ENCODE measurements around the gene CPSF4. TPM values are rescaled to one million over a fixed set of nuclear protein-coding genes. Genes with fewer than 3 reads are reported as not detected.
"Not testable (repeated sequence)": the region's sequence is repeated elsewhere in the genome, so short reads cannot be mapped to it uniquely, and the experiment has no call there.

Gene CPSF4
- total RNA-seq, 2 experiments from 2014 or later, result 65.2 to 65.4 TPM

DNA sequence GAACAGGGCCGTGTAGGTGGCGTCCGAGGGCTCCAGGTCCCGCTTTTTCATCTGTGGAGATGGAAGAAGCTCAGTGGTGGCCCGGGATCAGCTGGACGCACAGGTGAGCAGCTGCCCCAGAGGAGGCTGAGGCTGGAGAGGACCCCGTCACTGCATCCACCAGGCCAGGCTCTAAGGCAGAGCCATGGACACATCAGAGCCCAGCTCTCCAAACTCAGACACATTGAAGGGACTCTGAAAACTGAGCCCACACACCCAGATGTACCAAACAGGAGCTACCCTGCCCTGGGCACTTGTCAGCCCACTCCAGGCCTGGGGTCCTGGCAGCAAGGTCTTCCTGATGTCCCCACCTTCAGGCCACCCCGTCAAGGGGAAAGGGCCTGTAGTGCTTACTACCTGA, 9.0 kb upstream of the CPSF4 start:
- CTCF ChIA-PET, result no interaction called here
- POLR2A ChIA-PET, result interaction anchor here (0.9 kb wide), 1 partner anchor 8 kb away, joined by 3 read pairs; no protein-coding TSS in a partner anchor

DNA sequence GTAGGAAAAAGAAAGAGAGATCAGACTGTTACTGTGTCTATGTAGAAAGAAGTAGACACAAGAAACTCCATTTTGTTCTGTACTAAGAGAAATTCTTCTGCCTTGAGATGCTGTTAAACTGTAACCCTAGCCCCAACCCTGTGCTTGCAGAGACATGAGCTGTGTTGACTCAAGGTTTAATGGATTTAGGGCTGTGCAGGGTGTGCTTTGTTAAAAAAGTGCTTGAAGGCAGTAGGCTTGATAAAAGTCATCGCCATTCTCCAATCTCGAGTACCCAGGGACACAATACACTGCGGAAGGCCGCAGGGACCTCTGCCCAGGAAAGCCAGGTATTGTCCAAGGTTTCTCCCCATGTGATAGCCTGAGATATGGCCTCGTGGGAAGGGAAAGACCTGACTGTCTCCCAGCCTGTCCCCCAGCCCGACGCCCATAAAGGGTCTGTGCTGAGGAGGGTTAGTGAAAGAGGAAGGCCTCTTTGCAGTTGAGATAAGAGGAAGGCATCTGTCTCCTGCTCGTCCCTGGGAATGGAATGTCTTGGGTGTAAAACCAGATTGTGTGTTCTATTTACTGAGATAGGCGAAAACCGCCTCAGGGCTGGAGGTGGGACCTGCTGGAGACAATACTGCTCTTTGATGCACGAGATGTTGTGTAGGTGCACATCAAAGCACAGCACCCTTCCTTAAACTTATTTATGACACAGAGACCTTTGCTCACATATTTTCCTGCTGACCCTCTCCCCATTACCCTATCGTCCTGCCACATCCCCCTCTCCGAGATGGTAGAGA, 6.8 kb upstream of the CPSF4 start:
- POLR2A ChIA-PET, CTCF ChIA-PET: not testable (repeated sequence)

DNA sequence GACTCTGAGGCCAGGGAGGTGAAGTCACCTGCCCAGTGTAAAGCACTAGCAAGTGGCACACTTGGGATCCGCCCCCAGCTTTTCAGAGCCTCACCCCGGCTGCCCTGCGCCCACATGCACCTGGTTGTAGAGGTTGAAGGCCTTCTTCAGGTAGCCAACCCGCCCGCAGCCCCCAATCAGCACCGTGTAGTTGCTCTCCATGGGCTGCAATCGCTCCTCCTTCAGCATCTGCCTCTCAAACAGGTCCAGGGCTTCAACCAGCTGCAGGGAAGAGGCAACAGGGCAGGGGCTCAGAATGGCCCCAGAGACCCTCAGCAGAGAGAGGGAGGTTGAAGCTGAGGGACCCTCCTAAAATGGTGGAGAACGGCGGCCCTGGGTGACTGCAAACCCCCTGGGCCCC, 5.6 kb upstream of the CPSF4 start:
- POLR2A ChIA-PET, result no interaction called here

DNA sequence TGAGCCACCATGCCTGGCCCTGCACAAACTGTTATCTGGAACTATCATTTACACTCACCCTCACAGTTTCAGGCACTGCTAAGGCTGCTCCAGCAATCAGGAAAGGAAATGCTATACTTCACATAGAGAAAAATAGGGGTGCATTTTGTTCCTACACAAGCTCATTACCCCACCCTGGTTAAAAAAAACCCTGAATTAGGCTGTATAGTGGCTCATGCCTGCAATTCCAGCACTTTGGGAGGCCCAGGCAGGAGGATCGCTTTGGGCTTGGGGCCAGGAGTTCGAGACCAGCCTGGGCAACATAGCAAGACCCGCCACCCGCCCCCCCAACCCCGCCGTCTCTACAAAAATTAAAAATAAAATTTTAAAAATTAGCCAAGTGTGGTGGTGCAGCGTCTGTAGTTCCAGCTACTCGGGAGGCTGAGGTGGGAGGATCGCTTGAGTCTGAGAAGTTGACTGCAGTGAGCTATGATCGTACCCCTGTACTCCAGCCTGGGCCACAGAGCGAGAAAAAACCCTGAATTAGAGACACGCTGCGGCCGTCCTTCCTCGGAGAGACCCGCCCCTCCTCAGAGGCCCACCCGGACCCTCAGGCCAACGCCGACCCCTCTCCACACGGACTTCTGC, 684 bp upstream of the CPSF4 start:
- ChIA-PET CTCF (interaction anchor here (0.6 to 1.0 kb wide), 3 partner anchors 29 to 121 kb away, joined by 3 read pairs; partner anchors contain the start of genes BUD31 and PDAP1), POLR2A (interaction anchor here (0.6 to 1.3 kb wide), 5 partner anchors 29 to 57 kb away, joined by 3 to 8 read pairs (median 5); partner anchors contain the start of genes BUD31 and PDAP1)

More for the DNA sequence above, 5.6 kb upstream of the CPSF4 start:
- CTCF ChIA-PET, result interaction anchor here (0.7 to 0.8 kb wide), 2 partner anchors 9 to 488 kb away, joined by 3 read pairs; no protein-coding TSS in a partner anchor

DNA sequence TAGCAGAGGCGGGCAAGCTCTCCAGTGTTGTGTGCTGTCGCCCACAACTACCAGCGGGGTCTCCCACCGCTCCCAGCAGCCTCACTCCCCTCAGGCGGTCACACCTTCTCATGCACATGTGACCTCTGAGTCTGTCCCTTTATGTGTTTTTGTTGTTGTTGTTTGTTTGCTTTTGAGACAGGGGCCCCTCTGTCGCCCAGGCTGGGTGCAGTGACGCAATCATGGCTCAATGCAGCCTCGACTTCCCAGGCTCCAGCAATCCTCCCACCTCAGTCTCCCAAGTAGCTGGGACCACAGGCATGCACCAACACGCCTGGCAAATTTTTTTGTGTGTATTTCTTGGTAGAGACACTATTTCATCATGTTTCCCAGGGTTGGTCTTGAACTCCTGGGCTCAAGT, 1.5 kb downstream of the CPSF4 start:
- CTCF ChIA-PET, result no interaction called here

DNA sequence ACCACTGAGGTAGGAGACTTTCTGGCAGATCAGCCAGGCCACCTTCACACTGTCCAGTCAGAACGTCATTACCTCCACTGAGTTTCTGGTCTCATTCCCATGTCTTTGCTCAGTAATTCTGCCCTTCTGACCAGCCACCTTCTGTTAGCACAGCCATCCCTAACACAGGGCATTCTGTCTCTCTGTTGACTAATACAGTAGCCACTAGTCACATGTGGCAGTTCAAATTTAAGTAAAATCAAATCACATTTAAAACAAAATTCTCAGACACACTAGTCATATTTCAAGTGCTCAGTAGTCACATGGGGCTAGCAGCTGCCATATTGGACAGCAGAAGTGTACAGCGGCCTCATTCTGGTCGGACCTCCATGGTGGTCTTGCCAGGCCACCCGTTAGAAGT, 7.4 kb downstream of the CPSF4 start:
- ChIA-PET POLR2A (no interaction called here), CTCF (no interaction called here)

More for the DNA sequence above, 1.5 kb downstream of the CPSF4 start:
- POLR2A ChIA-PET, result no interaction called here

DNA sequence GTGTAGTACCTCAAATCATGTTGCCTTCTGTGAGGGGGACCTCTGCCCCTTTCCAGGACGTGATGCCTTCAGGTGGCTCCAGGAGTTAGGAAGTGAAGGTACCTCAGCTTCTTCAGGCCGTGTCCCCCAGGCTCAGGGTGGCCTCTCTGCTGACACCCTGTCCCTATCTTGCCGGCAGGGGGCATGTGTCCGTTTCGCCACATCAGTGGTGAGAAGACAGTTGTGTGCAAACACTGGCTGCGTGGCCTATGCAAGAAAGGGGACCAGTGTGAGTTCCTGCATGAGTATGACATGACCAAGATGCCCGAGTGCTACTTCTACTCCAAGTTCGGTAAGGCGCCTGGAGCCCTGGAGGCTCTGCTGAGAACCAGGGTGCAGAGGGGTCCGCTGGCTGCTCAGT, 9.2 kb downstream of the CPSF4 start:
- ChIA-PET CTCF (no interaction called here), POLR2A (no interaction called here)

DNA sequence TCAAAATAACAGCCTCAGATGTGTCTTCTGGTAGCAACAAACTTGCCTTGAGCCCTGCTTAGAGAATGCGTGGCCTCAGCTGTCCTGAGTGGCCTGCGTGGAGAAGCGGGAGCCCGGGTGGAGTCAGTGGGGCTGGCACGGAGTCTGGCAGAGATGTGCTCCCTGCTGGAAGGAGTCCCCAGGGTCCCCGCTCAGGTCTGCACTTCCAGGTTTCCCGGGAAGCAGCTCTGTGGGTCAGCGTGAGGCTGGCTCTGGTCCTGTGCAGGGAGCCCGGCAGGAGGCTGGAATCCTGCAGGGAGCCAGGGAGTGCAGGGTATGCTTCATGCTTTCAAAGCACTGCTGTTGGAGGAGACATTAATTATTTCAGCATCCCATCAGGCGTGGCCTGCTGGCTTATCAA, 10.1 kb downstream of the CPSF4 start:
- POLR2A ChIA-PET, result no interaction called here
- CTCF ChIA-PET, result no interaction called here

DNA sequence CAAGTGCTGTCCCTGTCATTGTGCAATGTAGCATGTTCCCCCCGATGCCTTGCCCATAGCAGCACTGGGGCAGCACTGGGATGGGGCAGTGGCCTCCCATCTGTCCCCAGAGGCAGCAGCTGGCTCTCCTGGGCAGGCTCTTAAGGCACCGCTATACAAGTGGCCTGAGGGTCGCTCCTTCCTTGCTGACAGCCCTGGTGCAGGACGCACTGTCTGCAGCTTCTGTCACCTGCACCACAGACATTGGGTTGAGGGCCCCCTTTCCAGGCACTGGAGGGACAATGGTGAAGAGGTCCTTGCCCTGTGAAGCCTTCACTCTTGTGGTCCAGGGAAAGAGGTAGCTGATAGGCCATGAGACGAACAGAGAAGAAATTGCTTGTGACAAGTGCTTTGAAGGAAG, 10.6 kb downstream of the CPSF4 start:
- POLR2A ChIA-PET, result no interaction called here
- CTCF ChIA-PET, result interaction anchor here (0.8 kb wide), 1 partner anchor 128 kb away, joined by 3 read pairs; no protein-coding TSS in a partner anchor

DNA sequence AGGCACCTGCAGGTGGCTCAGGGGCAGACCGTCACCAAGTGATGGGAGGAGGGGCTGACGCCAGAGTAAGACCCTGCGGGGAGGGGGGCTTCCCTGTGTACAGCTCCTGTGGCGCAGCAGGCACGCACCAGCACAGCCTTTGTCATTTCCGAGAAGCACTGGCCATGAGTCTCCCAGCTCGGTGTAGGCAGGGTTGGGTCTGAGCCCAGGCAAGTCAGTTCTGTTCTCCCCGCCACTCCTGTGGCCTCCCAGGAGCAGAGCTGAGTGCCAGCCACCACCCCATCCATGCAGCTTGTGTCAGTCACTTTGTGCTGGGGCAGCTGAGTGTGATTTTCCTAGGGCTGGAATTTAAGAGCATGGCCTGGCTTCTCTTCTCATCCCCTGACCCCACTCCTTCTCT, 13.2 kb downstream of the CPSF4 start:
- POLR2A ChIA-PET, result no interaction called here
- CTCF ChIA-PET, result interaction anchor here (0.8 kb wide), 1 partner anchor 13 kb away, joined by 3 read pairs; no protein-coding TSS in a partner anchor

DNA sequence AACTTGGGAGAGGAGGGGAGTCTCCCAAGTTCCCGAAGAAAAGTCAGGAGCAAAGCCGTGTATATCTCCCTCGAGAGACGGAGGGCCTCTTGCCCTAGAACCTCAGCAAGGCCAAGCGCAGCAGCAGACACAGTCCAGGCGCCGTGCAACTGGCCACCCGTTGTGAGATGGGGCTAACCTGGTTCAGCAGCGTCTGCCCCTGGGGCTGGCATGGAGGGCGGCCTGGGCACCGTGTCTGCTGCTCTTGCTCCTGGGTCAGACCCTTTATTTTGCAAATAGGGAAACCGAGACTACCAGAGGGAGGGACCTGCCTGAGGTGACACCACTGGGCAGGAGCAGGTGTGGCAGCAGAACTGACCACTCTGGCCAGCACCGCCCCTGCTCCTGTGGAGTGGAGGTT, 13.8 kb downstream of the CPSF4 start:
- CTCF ChIA-PET, result interaction anchor here (0.8 kb wide), 1 partner anchor 13 kb away, joined by 3 read pairs; no protein-coding TSS in a partner anchor

DNA sequence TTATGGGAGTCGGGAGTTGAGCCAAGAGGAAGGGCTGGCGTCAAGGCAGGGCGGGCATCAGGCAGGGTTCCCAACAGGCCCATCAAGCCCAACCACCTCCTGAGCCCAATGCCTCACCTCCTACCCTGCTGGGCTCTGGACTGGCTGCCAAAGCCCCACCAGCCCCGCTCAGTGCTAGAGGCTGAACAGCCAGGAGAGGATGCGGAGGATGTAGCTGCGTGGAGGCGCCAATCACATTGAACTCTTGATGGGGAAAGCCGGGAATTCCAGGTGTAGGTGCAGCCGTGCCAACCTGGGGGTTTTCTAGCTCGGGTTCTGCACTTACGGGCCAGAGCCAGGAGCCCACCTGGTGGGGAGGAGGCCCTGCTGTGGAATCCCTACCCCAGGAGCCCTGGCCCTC, 14.4 kb downstream of the CPSF4 start:
- POLR2A ChIA-PET, result no interaction called here
- CTCF ChIA-PET, result no interaction called here

More for the DNA sequence above, 13.8 kb downstream of the CPSF4 start:
- POLR2A ChIA-PET, result no interaction called here

DNA sequence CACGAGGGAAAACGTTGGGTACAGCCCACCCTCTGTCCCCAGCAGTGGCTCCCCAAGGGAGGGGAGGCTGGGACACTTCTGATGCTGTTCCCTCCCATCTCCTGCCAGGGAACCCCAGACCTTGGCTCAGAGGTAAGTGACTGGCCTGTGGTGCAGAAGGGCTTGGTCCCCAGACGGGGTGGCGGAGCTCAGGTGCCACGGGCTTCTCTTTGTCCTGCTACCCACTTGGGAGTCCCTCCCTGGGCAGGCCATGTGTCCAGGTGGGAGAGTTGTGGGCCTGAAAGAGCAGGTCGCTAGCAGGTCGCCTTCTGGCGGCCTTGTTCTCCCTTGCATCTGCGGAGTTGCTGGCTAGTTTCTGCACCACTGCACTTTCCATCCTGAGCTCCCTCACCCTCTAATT, 17.1 kb downstream of the CPSF4 start:
- ChIA-PET CTCF (interaction anchor here (1.4 kb wide), 1 partner anchor 40 kb away, joined by 3 read pairs; no protein-coding TSS in a partner anchor), POLR2A (no interaction called here)

DNA sequence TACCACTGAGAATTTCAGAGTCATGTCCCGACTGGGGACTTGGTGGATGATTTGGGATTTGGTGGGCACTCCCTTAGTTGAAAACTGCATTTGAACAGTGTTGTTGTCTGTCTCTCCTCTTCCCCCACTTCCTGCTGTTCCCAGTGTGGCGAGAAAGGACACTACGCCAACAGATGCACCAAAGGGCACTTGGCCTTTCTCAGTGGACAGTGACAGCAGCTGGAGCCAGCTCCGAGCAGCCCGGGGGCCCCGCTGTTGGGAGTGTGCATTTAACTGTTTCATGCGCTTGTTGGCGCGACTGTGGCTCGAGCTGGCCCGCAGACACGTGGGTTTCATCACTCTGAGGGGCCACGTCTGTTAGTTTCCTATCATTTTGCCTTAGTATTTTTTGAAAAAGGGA, 17.5 kb downstream of the CPSF4 start:
- CTCF ChIA-PET, result no interaction called here
- POLR2A ChIA-PET, result no interaction called here

DNA sequence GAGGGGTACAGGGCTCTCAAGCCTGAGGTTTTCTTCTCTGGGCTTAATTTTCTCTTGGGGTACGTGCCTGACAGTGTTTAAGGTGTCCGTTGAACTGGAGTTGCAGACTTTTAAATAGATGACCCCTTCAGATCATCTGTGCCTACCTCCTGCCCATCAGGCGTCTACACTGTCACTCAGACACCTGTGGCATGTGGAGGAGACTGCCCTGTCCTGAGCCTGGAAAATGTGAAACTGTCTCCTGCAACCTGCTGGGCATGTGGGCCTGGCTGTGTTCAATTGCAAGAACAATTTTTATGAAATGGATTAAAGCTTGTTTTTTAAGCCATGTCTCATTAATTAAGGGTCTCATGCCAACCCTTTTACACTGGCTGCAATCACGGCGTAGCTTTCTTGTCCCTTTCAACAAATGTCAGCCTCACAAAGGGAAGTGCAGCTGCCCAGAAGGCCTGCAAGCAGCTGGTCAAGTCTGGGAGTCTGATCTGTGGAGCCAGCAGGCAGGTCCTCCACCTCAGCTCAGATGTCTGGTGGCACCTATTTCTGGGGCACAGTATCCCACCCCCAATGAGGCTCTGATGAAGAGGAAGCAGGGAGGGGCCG, 18.4 kb downstream of the CPSF4 start:
- ChIA-PET CTCF (no interaction called here), POLR2A (interaction anchor here (1.0 kb wide), 1 partner anchor 9 kb away, joined by 5 read pairs; the partner anchor contains the start of gene ATP5MF)

DNA sequence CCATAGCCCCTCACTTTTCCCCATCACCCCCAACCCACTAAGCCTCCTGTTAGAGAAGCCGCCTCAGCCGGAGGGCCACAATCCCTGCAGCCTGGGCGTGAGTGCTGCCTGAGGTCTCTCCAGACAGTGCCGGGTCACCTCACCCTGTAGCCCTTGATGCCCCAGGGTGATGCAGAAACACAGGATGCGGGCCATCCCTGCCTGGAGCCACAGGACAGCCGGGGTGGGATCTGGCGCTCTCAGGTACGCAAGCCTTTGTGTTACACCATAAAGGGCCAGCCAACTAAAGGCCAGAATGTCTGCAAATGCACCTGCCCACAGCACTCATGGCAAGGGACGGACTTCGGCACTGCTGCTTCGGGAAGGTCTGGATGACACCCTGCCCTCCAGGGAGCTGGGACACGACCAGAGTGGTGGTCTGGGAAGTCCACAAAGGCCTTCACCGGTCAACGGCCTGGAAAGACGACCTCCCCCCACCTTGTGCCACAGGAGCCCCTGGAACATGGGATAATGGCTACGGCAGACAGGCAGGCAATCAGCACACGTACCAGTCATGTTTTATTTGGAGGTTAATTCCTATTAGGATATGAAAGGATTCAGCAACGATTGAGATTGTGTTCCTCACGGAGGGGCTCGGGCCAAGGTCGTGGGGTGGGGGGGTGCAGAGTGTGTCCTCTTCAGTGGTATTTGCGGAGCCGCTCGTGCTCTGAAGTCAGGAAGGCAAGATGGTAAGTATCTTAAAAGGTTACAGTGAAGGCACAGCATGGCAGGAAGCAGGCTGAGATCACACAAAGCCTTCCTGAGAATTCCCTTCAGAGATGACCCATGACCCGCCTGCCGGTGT, 19.1 kb downstream of the CPSF4 start:
- ChIA-PET POLR2A (interaction anchor here (1.0 kb wide), 1 partner anchor 8 kb away, joined by 5 read pairs; the partner anchor contains the start of gene ATP5MF), CTCF (no interaction called here)

DNA sequence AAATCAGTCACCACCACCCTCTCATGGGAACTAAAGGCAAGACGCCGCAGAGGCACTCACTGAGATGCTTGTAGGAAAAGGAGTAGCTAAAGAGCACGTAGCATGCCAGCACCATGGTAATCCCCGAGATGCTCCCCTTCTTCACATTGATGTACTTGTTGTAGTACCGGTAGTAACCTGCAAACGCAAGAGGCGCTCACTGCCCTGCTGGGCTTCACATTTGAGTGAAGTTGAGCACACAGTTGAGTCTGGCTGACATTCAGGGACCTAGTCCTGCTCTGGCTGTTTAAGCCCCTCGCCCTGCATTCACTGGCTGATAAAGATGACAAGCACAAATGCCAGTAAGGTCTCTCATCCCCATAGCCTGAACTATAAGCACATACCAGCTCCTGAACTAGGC, 20.3 kb downstream of the CPSF4 start:
- CTCF ChIA-PET, result no interaction called here
- POLR2A ChIA-PET, result interaction anchor here (0.6 kb wide), 1 partner anchor 9 kb away, joined by 3 read pairs; no protein-coding TSS in a partner anchor

DNA sequence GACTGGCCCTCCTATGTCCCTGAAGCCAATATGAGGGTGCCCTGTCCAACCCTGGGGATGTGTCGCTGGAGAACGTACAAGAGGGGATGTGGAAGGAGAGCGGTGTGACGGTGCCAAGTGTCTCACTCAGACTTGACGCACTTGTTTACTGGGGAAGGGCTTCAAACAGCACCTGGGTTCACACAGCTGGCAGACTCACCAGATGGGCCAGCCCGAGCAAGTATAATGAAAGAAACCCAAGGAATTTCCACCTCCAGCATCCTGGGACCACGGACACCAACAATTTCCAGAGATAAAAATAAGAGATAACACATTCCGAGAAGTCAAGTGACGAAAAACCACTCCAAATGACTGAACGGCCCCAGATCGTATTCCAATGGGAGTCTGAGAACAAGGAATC, 21.9 kb downstream of the CPSF4 start:
- ChIA-PET POLR2A (no interaction called here), CTCF (no interaction called here)

DNA sequence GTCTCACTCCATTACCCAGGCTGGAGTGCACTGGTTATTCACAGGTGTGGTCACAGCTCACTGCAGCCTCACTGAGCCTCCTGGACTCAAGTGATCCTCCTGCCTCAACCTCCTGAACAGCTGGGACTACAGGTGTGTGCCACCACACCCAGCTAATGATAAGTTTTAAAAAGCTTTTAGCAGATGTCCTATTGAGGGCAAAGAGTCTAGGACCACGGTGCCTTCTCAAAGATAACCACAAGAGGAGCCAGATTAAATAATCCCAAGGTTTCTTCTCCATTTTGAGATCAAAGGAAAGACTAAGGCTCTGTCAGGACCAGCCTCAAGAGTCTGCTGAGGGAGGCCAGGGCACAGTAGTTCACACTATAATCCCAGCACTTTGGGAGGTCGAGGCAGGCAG, 22.5 kb downstream of the CPSF4 start:
- ChIA-PET CTCF (no interaction called here), POLR2A (no interaction called here)

DNA sequence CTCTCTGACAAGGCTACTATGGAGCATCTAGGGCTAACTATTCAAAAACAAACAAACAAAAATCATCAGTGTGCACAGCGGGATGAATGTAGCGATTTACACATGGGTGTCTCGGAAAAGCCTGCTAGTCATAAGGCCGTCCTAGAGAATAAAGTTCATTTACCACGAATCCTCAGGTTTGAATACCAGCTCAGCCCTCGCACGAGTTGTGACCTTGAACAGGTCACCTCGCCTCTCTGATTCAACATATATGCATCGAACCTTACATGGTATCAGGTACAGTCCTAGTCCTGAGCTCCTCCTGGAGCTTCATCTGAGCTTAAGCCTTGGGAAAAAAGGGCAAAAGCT, 26.7 kb downstream of the CPSF4 start:
- ChIA-PET POLR2A (interaction anchor here (0.7 to 1.0 kb wide), 2 partner anchors 57 to 64 kb away, joined by 3 to 4 read pairs; partner anchors contain the start of genes BUD31 and PDAP1), CTCF (interaction anchor here (1.0 kb wide), 2 partner anchors 10 to 13 kb away, joined by 3 read pairs; no protein-coding TSS in a partner anchor)
